Measurements from ENCODE around the gene ZSCAN2.

ZSCAN2 gene

DNA sequence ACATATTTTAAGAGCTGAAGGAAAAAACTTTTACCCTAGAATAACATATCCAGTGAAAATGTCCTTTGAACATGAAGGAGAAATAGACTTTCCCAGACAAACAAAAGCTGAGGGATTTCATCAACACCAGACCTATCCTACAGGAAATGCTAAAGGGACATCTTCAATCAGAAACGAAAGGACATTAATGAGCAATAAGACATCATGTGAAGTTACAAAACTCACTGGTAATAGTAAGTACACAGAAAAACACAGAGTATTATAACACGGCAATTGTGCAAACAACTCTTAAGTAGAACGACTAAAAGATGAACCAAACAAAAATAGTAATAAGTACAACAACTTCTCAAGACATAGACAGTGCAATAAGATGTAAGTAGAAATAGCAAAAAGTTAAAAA lies 3.5 kb upstream of the ZSCAN2 start:
- peaks cover 4% of the 10 kb centered on the region for H3K9me3 ChIP-seq (ENCODE audit: severe bottlenecking)
- H3K27ac ChIP-seq = no peak overlapping the region

DNA sequence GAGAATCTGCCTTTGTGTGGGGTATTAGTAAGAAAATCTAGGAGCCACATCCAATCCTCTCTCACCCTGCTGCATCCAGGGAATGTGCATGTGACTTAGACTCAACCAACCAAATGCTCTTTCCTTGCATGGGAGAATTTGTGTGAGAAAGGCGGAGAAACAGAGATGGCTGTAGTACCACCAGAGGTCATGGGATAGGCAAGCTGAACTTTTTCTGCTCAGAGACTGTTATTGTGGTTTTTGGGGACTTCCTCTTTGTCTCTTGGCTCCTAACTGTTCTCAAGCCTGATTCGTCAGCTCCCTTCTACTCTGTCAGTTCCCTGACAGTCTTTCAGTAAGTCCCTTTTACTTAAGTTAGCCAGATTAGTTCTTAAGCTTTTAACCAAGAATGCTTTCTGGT lies 2.6 kb upstream of the ZSCAN2 start:
- Histone ChIP-seq H3K27me3 (ENCODE audit: insufficient read depth, low read depth, severe bottlenecking) (no peaks in the 10 kb centered on the region), H3K4me3 (ENCODE audit: low read depth, low read length) (no peak overlapping the region), H3K9me3 (ENCODE audit: severe bottlenecking) (no peaks in the 10 kb centered on the region), H3K36me3 (no peaks in the 10 kb centered on the region), H3K27ac (no peak overlapping the region)
- peak; percentile 17 for DNase-seq
- TF ChIP-seq, protein P1, sequence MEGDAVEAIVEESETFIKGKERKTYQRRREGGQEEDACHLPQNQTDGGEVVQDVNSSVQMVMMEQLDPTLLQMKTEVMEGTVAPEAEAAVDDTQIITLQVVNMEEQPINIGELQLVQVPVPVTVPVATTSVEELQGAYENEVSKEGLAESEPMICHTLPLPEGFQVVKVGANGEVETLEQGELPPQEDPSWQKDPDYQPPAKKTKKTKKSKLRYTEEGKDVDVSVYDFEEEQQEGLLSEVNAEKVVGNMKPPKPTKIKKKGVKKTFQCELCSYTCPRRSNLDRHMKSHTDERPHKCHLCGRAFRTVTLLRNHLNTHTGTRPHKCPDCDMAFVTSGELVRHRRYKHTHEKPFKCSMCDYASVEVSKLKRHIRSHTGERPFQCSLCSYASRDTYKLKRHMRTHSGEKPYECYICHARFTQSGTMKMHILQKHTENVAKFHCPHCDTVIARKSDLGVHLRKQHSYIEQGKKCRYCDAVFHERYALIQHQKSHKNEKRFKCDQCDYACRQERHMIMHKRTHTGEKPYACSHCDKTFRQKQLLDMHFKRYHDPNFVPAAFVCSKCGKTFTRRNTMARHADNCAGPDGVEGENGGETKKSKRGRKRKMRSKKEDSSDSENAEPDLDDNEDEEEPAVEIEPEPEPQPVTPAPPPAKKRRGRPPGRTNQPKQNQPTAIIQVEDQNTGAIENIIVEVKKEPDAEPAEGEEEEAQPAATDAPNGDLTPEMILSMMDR (IDR thresholded peaks at IDR 0.05; ENCODE audit: low read depth, low read length) = no peak

More for the DNA sequence above, 3.5 kb upstream of the ZSCAN2 start:
- TF ChIP-seq, protein P1 (IDR thresholded peaks at IDR 0.05; ENCODE audit: low read depth, low read length) = no peak
- no peak for DNase-seq
- H3K27me3 ChIP-seq (ENCODE audit: insufficient read depth, low read depth, severe bottlenecking) = no peaks in the 10 kb centered on the region
- H3K4me3 ChIP-seq (ENCODE audit: low read depth, low read length) = no peak overlapping the region
- no peaks in the 10 kb centered on the region for H3K36me3 ChIP-seq

DNA sequence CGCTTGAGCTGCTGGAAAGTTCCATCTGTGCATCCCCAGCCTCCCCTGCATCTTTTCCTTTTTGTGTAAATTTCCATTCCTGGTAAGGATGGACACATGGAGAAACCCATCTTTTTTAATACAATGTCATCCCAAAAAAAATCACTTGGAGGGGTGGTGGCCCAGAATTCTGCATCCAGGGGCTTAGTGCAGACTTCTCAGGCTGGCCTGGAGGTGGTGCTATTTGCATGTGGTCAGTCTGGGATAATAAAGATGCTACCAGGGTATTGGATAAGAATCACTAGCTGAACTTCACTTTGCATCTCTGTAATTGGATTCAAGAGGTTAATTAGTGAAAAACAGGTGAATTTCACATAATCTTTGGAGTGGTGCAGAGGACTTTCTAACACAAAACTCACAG lies 1.8 kb upstream of the ZSCAN2 start:
- Histone ChIP-seq H3K36me3 (peaks cover 5% of the 10 kb centered on the region), H3K4me3 (ENCODE audit: low read depth, low read length) (no peak overlapping the region), H3K27ac (no peak overlapping the region), H3K27me3 (ENCODE audit: insufficient read depth, low read depth, severe bottlenecking) (no peaks in the 10 kb centered on the region), H3K9me3 (ENCODE audit: severe bottlenecking) (no peaks in the 10 kb centered on the region)
- TF ChIP-seq, protein P1 (IDR thresholded peaks at IDR 0.05; ENCODE audit: low read depth, low read length) = peak; percentile 67
- peak; percentile 59 for DNase-seq

DNA sequence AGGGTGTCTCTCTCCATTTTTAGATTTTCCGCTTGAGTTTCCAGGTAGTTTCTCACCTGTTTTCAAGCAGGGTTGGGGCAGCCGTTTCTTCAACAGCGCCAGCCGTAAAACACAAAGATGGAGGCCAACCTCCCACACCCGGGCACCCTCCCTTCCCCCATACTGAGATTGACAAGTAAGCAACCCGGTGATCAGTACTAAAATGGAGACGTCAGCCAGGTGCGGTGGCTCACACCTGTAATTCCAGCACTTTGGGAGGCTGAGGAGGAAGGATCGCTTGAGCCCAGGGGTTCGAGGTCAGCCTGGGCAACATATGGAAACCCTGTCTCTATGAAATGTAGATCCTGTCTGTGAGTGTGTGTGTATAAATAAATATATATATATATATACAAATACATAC lies 903 bp upstream of the ZSCAN2 start:
- no peak overlapping the region for H3K27ac ChIP-seq
- H3K27me3 ChIP-seq (ENCODE audit: insufficient read depth, low read depth, severe bottlenecking) = no peaks in the 10 kb centered on the region
- TF ChIP-seq, protein P1 (IDR thresholded peaks at IDR 0.05; ENCODE audit: low read depth, low read length) = no peak
- H3K4me3 ChIP-seq (ENCODE audit: low read depth, low read length) = no peak overlapping the region
- no peak for DNase-seq
- H3K36me3 ChIP-seq = peaks cover 12% of the 10 kb centered on the region
- H3K9me3 ChIP-seq (ENCODE audit: severe bottlenecking) = no peaks in the 10 kb centered on the region

DNA sequence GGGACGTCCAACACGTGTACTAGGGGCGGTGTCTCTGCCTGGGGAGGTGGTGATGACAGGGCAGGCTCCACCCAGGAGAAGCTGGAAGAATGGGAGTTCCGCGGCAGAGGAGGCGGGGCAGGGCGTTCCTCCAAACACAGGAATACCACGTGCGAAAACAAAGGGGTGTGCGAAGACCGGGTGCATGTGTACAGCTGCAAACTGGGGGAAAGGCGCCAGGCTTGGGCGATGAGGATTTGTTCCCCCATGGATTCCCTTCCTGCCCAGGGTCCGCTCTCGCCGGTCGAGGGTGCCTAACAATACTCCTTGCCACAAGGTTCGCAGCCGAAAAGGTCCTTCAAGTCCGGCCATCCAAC lies 500 bp upstream of the ZSCAN2 start:
- TF ChIP-seq, protein P1 (IDR thresholded peaks at IDR 0.05; ENCODE audit: low read depth, low read length) = no peak
- Histone ChIP-seq H3K9me3 (ENCODE audit: severe bottlenecking) (no peaks in the 10 kb centered on the region), H3K27me3 (ENCODE audit: insufficient read depth, low read depth, severe bottlenecking) (no peaks in the 10 kb centered on the region), H3K4me3 (ENCODE audit: low read depth, low read length) (peak overlapping the region; percentile 72), H3K36me3 (peaks cover 16% of the 10 kb centered on the region), H3K27ac (no peak overlapping the region)
- DNase-seq = peak; percentile 81

DNA sequence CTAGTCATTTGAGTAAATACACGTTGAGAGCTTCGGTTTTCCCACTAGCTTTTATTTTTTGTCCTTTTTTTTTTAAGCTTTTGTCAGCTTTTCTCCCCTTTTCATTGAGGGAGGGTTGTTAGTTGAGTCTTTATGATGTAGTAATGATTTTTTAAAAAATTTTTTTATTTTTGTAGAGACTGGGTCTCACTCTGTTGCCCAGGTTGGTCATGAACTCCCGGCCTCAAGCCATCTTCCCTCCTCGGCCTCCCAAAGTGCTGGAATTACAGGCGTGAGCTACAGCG lies 688 bp downstream of the ZSCAN2 start:
- H3K4me3 ChIP-seq (ENCODE audit: low read depth, low read length) = peak overlapping the region; percentile 72
- H3K27ac ChIP-seq = peak overlapping the region; percentile 86
- DNase-seq = no peak
- no peaks in the 10 kb centered on the region for H3K9me3 ChIP-seq (ENCODE audit: severe bottlenecking)
- H3K36me3 ChIP-seq = peaks cover 28% of the 10 kb centered on the region
- TF ChIP-seq, protein P1 (IDR thresholded peaks at IDR 0.05; ENCODE audit: low read depth, low read length) = no peak
- H3K27me3 ChIP-seq (ENCODE audit: insufficient read depth, low read depth, severe bottlenecking) = no peaks in the 10 kb centered on the region

All from WERI-Rb-1 (cell line).